K562 (cell line): ENCODE results near the gene ATP6V0D1. TPM values are rescaled to one million over a fixed set of nuclear protein-coding genes. Genes with fewer than 3 reads are reported as not detected.

Experiments
- DEAF1 ChIP-seq: fragments of 450-650 bp; formaldehyde crosslinking; IDR thresholded peaks from 2 replicates; pipeline ENCODE4 v1.4.0; 2020; ENCODE audit warnings: mild to moderate bottlenecking, moderate library complexity
- FOXP4 ChIP-seq: sonication (generic); formaldehyde crosslinking; IDR thresholded peaks from 2 replicates; pipeline ENCODE4 v1.8.0; 2022; ENCODE audit warnings: mild to moderate bottlenecking, missing genetic modification reagents, borderline replicate concordance
- GABPB1 ChIP-seq: sonication (generic); formaldehyde crosslinking; IDR thresholded peaks from 2 replicates; pipeline ENCODE4 v1.8.0; 2022; ENCODE audit warnings: mild to moderate bottlenecking, missing genetic modification reagents
- IFI16 ChIP-seq: fragments of 250-450 bp; sonication (Bioruptor Pico); IDR thresholded peaks from 2 replicates; pipeline ENCODE4 v2.1.2; 2022; ENCODE audit warnings: mild to moderate bottlenecking, inconsistent platforms
- KDM1A ChIP-seq, 2 experiments: fragments of 450-650 bp; IDR thresholded peaks; 2 replicates each; pipeline ENCODE4 v1.6.1; 2016; ENCODE audit warnings: mild to moderate bottlenecking in 2 of 2
- NFIC ChIP-seq: fragments of 450-650 bp; IDR thresholded peaks from 2 replicates; pipeline ENCODE4 v1.6.1; 2017; ENCODE audit warnings: mild to moderate bottlenecking, inconsistent platforms
- NR3C1 ChIP-seq: sonication (generic); formaldehyde crosslinking; IDR thresholded peaks from 2 replicates; pipeline ENCODE4 v1.8.1; 2022; ENCODE audit warnings: missing genetic modification reagents
- PHB ChIP-seq: fragments of 250-450 bp; sonication (Bioruptor Pico); IDR thresholded peaks from 2 replicates; pipeline ENCODE4 v1.5.0; 2021
- STAG1 ChIP-seq: sonication (generic); formaldehyde crosslinking; IDR thresholded peaks from 2 replicates; pipeline ENCODE4 v1.5.0; 2020; ENCODE audit warnings: missing genetic modification reagents, borderline replicate concordance
- TEAD2 ChIP-seq: fragments of 450-650 bp; IDR thresholded peaks from 2 replicates; pipeline ENCODE4 v1.6.1; 2016; ENCODE audit warnings: missing genetic modification characterization, control low read depth, missing compliant biosample characterization
- TEAD4 ChIP-seq, 2 experiments: sonication (generic) in 1 of 2; formaldehyde crosslinking in 1 of 2; IDR thresholded peaks; 2 replicates each; pipeline versions ENCODE4 v1.6.1 to v1.8.0; 2012 to 2022; ENCODE audit warnings: borderline replicate concordance in 1 of 2, inconsistent platforms in 1 of 2, low read length in 1 of 2, mild to moderate bottlenecking in 1 of 2, missing genetic modification reagents in 1 of 2
- TRIM28 ChIP-seq: fragments of 450-650 bp; IDR thresholded peaks from 2 replicates; pipeline ENCODE4 v1.6.1; 2017
- ZNF277 ChIP-seq: fragments of 250-450 bp; sonication (Bioruptor Pico); IDR thresholded peaks from 2 replicates; pipeline ENCODE4 v1.8.0; 2022; ENCODE audit warnings: inconsistent platforms, mild to moderate bottlenecking, moderate library complexity, borderline replicate concordance
- polyA plus RNA-seq, 8 experiments: library from polyadenylated mRNA; depleted of rRNA in 4 of 8; stranded (reverse) in 5 of 8; unstranded in 3 of 8; fragments of >200 nt; fragmentation: Nextera tagmentation in 2 of 8; fragmentation: Illumina TruSeq in 1 of 8; extraction: Ambion mirVana in 2 of 8; extraction: Trizol in 1 of 8; gene quantifications; 2 replicates each; pipeline versions ENCODE4 v1.2.1 to v1.2.3, GENCODE V29; 2011 to 2014; ENCODE audit warnings: inconsistent platforms in 1 of 8, missing spikeins in 1 of 8
- total RNA-seq, 7 experiments: library from RNA; depleted of rRNA in 6 of 7; stranded (reverse); fragments of >200 nt in 6 of 7; fragmentation: Illumina TruSeq in 2 of 7; extraction: Trizol in 2 of 7; gene quantifications; 2 replicates each; pipeline versions ENCODE4 v1.2.1 to v1.2.3, GENCODE V29; 2011 to 2021; ENCODE audit warnings: low replicate concordance in 1 of 7
- TF ChIP-seq, protein P1 (sequence below): sonication (generic); formaldehyde crosslinking; IDR thresholded peaks from 2 replicates; pipeline ENCODE4 v1.8.0; 2022; ENCODE audit warnings: mild to moderate bottlenecking, missing genetic modification reagents
- TF ChIP-seq, protein P2 (sequence below): fragments of 200-800 bp; sonication (Bioruptor generic); IDR thresholded peaks from 2 replicates; pipeline ENCODE4 v1.6.1; 2017; ENCODE audit warnings: missing genetic modification characterization, missing compliant biosample characterization

ATP6V0D1 gene
- total and polyA plus RNA-seq, 9 of the 15 experiments (the other 6 are each of a cell fraction or from before 2014, with no cell fraction given) = 23.2 to 69.7 (median 45.6) TPM

DNA sequence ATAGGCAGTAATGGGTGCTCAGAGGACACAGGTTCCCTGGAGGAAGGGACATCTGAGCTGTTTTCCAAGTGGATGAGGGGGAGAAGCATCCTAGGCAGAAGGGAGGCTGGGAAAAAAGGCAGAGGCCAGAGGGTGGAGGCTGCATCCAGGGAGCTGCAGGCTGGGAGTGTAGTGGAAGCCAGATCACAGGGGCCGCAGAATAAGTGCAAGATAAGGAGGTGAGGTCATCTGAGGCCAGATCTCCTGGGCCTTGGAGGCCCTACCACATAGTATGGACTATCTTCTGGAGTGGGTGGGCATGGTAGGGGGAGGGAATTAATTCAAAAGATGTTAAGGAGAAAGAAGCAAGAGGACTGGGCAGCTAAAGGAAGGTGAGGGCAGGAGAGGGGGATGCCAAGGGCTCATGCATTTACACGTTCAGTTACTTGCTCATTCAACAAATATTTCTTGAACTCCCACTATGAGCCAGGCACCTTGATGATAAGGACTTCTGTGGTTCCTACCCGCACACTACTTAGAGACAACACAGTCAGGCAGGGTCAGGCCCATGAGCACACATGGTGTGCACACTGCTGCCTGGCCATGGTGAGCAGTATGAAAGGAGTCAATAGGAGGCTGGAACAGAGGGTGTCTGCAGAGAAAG, 45.3 kb upstream of the ATP6V0D1 start (continued):
- TF ChIP-seq, protein P1, sequence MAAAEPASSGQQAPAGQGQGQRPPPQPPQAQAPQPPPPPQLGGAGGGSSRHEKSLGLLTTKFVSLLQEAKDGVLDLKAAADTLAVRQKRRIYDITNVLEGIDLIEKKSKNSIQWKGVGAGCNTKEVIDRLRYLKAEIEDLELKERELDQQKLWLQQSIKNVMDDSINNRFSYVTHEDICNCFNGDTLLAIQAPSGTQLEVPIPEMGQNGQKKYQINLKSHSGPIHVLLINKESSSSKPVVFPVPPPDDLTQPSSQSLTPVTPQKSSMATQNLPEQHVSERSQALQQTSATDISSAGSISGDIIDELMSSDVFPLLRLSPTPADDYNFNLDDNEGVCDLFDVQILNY = 0 out of 2 replicates have a peak, but pooled peaks have one; percentile 59
- TF ChIP-seq GABPB1 (CRISPR knock-in tag) = no peak
- TF ChIP-seq, protein P2, sequence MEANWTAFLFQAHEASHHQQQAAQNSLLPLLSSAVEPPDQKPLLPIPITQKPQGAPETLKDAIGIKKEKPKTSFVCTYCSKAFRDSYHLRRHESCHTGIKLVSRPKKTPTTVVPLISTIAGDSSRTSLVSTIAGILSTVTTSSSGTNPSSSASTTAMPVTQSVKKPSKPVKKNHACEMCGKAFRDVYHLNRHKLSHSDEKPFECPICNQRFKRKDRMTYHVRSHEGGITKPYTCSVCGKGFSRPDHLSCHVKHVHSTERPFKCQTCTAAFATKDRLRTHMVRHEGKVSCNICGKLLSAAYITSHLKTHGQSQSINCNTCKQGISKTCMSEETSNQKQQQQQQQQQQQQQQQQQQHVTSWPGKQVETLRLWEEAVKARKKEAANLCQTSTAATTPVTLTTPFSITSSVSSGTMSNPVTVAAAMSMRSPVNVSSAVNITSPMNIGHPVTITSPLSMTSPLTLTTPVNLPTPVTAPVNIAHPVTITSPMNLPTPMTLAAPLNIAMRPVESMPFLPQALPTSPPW (CRISPR knock-in tag) = peak; percentile 27; the same call in 1 of the 2 replicates
- TF ChIP-seq TRIM28 = no peak
- no peak for TF ChIP-seq STAG1 (CRISPR knock-in tag)
- no peak for TF ChIP-seq NFIC
- no peak for TF ChIP-seq FOXP4 (CRISPR knock-in tag)
- TF ChIP-seq TEAD2 (tag) = no peak
- peak; percentile 61; the same call in 1 of the 2 replicates for TF ChIP-seq TEAD4 (IDR thresholded peaks at IDR 0.05; ENCODE audit: low read length)
- no peak for TF ChIP-seq TEAD4 (CRISPR knock-in tag; IDR thresholded peaks at IDR 0.05; ENCODE audit: borderline replicate concordance)
- TF ChIP-seq IFI16 (CRISPR knock-in tag) = no peak
- TF ChIP-seq ZNF277 (CRISPR knock-in tag) = no peak
- no peak for TF ChIP-seq NR3C1 (CRISPR knock-in tag)
- TF ChIP-seq DEAF1 (CRISPR knock-in tag) = no peak
- TF ChIP-seq KDM1A (IDR thresholded peaks at IDR 0.05) = peak; percentile 16 to 29; a peak in 2 of 4 replicates
- TF ChIP-seq PHB (CRISPR knock-in tag) = no peak
